ENCODE results near the gene ZNF274. TPM values are rescaled to one million over a fixed set of nuclear protein-coding genes. Genes with fewer than 3 reads are reported as not detected.

The ZNF274 gene
- total and polyA plus RNA-seq, 10 of the 15 experiments (the other 5 are each of a cell fraction or from before 2014, with no cell fraction given) = 2.7 to 17.6 (median 14.3) TPM

DNA sequence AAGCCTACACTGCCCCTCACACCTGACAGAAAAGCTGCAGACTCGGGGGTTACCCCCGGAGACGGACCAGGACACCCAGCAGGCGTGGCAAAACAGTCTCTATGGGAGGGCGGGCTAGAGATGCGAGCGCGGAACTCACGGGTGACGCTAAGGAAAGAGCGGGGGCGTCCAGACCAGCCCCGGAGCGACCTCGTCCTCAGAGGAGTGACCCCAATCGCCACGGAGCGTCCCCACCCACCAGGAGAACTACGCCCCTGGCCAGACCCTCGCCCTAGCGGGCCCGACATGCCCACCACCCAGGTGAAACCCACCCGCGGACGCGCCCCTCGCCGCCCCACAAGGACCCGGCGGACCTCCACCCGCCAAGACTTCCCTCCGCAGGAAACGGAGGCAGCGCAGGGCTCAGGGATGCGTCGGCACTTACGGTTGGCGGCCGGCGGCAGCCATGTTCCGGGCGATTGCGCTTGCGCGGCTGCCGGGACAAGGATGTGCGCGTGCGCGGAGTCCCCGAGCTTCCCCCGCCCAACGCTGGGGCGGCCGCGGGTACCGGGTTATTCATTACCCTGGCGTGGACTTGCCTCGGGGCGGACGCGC, 32.4 kb upstream of the ZNF274 start, which contains the start of gene ZNF329 (continued):
- TF ChIP-seq, protein P1, sequence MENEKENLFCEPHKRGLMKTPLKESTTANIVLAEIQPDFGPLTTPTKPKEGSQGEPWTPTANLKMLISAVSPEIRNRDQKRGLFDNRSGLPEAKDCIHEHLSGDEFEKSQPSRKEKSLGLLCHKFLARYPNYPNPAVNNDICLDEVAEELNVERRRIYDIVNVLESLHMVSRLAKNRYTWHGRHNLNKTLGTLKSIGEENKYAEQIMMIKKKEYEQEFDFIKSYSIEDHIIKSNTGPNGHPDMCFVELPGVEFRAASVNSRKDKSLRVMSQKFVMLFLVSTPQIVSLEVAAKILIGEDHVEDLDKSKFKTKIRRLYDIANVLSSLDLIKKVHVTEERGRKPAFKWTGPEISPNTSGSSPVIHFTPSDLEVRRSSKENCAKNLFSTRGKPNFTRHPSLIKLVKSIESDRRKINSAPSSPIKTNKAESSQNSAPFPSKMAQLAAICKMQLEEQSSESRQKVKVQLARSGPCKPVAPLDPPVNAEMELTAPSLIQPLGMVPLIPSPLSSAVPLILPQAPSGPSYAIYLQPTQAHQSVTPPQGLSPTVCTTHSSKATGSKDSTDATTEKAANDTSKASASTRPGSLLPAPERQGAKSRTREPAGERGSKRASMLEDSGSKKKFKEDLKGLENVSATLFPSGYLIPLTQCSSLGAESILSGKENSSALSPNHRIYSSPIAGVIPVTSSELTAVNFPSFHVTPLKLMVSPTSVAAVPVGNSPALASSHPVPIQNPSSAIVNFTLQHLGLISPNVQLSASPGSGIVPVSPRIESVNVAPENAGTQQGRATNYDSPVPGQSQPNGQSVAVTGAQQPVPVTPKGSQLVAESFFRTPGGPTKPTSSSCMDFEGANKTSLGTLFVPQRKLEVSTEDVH (IDR thresholded peaks at IDR 0.05; ENCODE audit: low read depth, partially characterized antibody) = no peak
- no peak for TF ChIP-seq SUPT20H (IDR thresholded peaks at IDR 0.05; ENCODE audit: borderline replicate concordance, control insufficient read depth, low read depth, low read length)
- TF ChIP-seq SUZ12 (IDR thresholded peaks at IDR 0.05; ENCODE audit: unreplicated experiment) = no peak
- TF ChIP-seq, protein P2, sequence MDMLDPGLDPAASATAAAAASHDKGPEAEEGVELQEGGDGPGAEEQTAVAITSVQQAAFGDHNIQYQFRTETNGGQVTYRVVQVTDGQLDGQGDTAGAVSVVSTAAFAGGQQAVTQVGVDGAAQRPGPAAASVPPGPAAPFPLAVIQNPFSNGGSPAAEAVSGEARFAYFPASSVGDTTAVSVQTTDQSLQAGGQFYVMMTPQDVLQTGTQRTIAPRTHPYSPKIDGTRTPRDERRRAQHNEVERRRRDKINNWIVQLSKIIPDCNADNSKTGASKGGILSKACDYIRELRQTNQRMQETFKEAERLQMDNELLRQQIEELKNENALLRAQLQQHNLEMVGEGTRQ (IDR thresholded peaks at IDR 0.05; ENCODE audit: borderline replicate concordance, low read depth, low read length) = no peak
- TF ChIP-seq POLR2A (IDR thresholded peaks at IDR 0.05; ENCODE audit: low read depth, low read length) = peak; percentile 81
- TF ChIP-seq IKZF2 (IDR thresholded peaks at IDR 0.05) = no peak
- TF ChIP-seq E4F1 (IDR thresholded peaks at IDR 0.05; ENCODE audit: borderline replicate concordance, partially characterized antibody) = no peak
- TF ChIP-seq HSF1 (IDR thresholded peaks at IDR 0.05; ENCODE audit: low read depth, low read length) = no peak
- TF ChIP-seq RAD21 (IDR thresholded peaks at IDR 0.05; ENCODE audit: insufficient read depth, low read depth, low read length) = no peak
- TF ChIP-seq MTA2 (IDR thresholded peaks at IDR 0.05; ENCODE audit: low read depth) = no peak
- no peak for TF ChIP-seq MYB (IDR thresholded peaks at IDR 0.05; ENCODE audit: borderline replicate concordance, low read depth, low read length)
- TF ChIP-seq TAF1 (IDR thresholded peaks at IDR 0.05; ENCODE audit: borderline replicate concordance, low read depth, low read length) = no peak
- TF ChIP-seq USF1 (IDR thresholded peaks at IDR 0.05; ENCODE audit: borderline replicate concordance, extremely low read length, insufficient read depth, low read depth, low read length) = no peak
- TF ChIP-seq SRF (IDR thresholded peaks at IDR 0.05; ENCODE audit: low read depth in 2 of 2, low read length in 2 of 2) = no peak
- TF ChIP-seq POLR2AphosphoS2 (IDR thresholded peaks at IDR 0.05; ENCODE audit: low read depth, low read length) = 0 out of 2 replicates have a peak, but pooled peaks have one; percentile 55
- TF ChIP-seq EED (IDR thresholded peaks at IDR 0.05; ENCODE audit: low read depth) = no peak
- TF ChIP-seq MXI1 (IDR thresholded peaks at IDR 0.05; ENCODE audit: low read depth, low read length) = 0 out of 2 replicates have a peak, but pooled peaks have one; percentile 42
